SK-N-MC (cell line): ENCODE data around the gene PHF23.

ENCODE experiments used
- DNase-seq: peaks from one replicate; pipeline ENCODE4 v3.0.0-alpha.2; 2011; ENCODE audit warnings: low read depth, low spot score
- H3K27ac ChIP-seq: fragments of 200-600 bp; sonication (generic); 2 replicates; pipeline ENCODE4 v1.5.1; 2016; ENCODE audit warnings: mixed run types
- H3K36me3 ChIP-seq: fragments of 200-600 bp; sonication (generic); 2 replicates; pipeline ENCODE4 v1.6.1; 2017; ENCODE audit warnings: antibody characterized with exemption, low read length, mixed read lengths; ENCODE audit not compliant: insufficient read depth
- H3K4me3 ChIP-seq: fragments of 200-600 bp; sonication (generic); 2 replicates; pipeline ENCODE4 v1.5.1; 2016
- H3K9ac ChIP-seq: fragments of 200-600 bp; sonication (generic); 2 replicates; pipeline ENCODE4 v1.8.0; 2017; ENCODE audit warnings: mixed run types, mixed read lengths; ENCODE audit not compliant: insufficient read length
- H3K9me3 ChIP-seq: fragments of 200-600 bp; sonication (generic); 2 replicates; pipeline ENCODE4 v1.6.1; 2017; ENCODE audit warnings: low read depth, mild to moderate bottlenecking, antibody characterized with exemption, low read length, moderate library complexity, mixed read lengths
- EZH2 ChIP-seq: fragments of 200-600 bp; sonication (generic); IDR thresholded peaks from one replicate; pipeline ENCODE4 v1.6.1; 2017; ENCODE audit warnings: antibody characterized with exemption
- FOXP2 ChIP-seq: optimal IDR thresholded peaks from 2 replicates; pipeline ENCODE3; 2011; ENCODE audit warnings: mild to moderate bottlenecking, moderate library complexity; ENCODE audit not compliant: insufficient read depth; ENCODE audit errors: extremely low read length, control extremely low read depth
- POLR2AphosphoS5 ChIP-seq: IDR thresholded peaks from 2 replicates; pipeline ENCODE4 v1.6.1; 2012; ENCODE audit warnings: mild to moderate bottlenecking, low read depth, low read length, borderline replicate concordance

Gene PHF23

GRCh38 chr17:7221278-7222092, 17.8 kb downstream of the PHF23 start:
- no peak for DNase-seq
- peak overlapping the region; percentile 90 for H3K4me3 ChIP-seq
- TF ChIP-seq EZH2 (no peak), POLR2AphosphoS5 (0 out of 2 replicates have a peak, but pooled peaks have one; percentile 7)
- H3K9me3 ChIP-seq, result no peaks in the 10 kb centered on the region
- no peak overlapping the region for H3K9ac ChIP-seq
- H3K27ac ChIP-seq, result peak overlapping the region; percentile 42; the same call in 1 of the 2 replicates
- H3K36me3 ChIP-seq, result peaks cover 54% of the 10 kb centered on the region

- DNase-seq, result no peak
- no peak for TF ChIP-seq EZH2
- no peak for TF ChIP-seq FOXP2
- no peak; the same call in 1 of the 2 replicates for TF ChIP-seq POLR2AphosphoS5
- peak overlapping the region; percentile 98 for H3K27ac ChIP-seq
- H3K9me3 ChIP-seq, result no peaks in the 10 kb centered on the region
- peak overlapping the region; percentile 90 for H3K4me3 ChIP-seq
- H3K9ac ChIP-seq, result peak overlapping the region; percentile 82
- peaks cover 47% of the 10 kb centered on the region for H3K36me3 ChIP-seq
These were observed 18.5 kb downstream of the PHF23 start for GRCh38 chr17:7220593-7221277.

GRCh38 chr17:7219812-7220592, 19.3 kb downstream of the PHF23 start, which contains the start of the genes ACADVL and DLG4:
Gene ACADVL (plus strand): TSS chr17:7219938. CDS start chr17:7219985, 47 bp downstream.
Gene DLG4 (minus strand): TSS chr17:7219836.
- TF ChIP-seq POLR2AphosphoS5 (0 out of 2 replicates have a peak, but pooled peaks have one; percentile 28), FOXP2 (no peak), EZH2 (no peak)
- H3K9ac ChIP-seq, result peak within 1 kb of the TSS; percentile 82

GRCh38 chr17:7219229-7219811, 19.9 kb downstream of the PHF23 start:
- H3K36me3 ChIP-seq, result peaks cover 32% of the 10 kb centered on the region
- no peak for TF ChIP-seq EZH2
- peak; percentile 12; the same call in 1 of the 2 replicates for TF ChIP-seq POLR2AphosphoS5
- peak overlapping the region; percentile 98 for H3K27ac ChIP-seq
- no peaks in the 10 kb centered on the region for H3K9me3 ChIP-seq
- H3K4me3 ChIP-seq, result peak overlapping the region; percentile 90
- peak overlapping the region; percentile 82 for H3K9ac ChIP-seq
- DNase-seq, result no peak

More at GRCh38 chr17:7219812-7220592, 19.3 kb downstream of the PHF23 start, which contains the start of the genes ACADVL and DLG4:
- Histone ChIP-seq H3K27ac (peak within 1 kb of the TSS; percentile 98), H3K36me3 (peaks cover 39% of the 10 kb centered on the region), H3K4me3 (peak within 1 kb of the TSS; percentile 90), H3K9me3 (no peaks in the 10 kb centered on the region)
- DNase-seq, result no peak

- no peak for TF ChIP-seq FOXP2
- no peak for TF ChIP-seq EZH2
- 0 out of 2 replicates have a peak, but pooled peaks have one; percentile 32 for TF ChIP-seq POLR2AphosphoS5
- Histone ChIP-seq H3K9me3 (no peaks in the 10 kb centered on the region), H3K36me3 (peaks cover 27% of the 10 kb centered on the region), H3K9ac (peak overlapping the region; percentile 82), H3K27ac (peak overlapping the region; percentile 98), H3K4me3 (peak overlapping the region; percentile 90)
- DNase-seq, result no peak
These were observed 20.5 kb downstream of the PHF23 start for GRCh38 chr17:7218758-7219157.

GRCh38 chr17:7218166-7218565, 21.1 kb downstream of the PHF23 start:
- Histone ChIP-seq H3K9me3 (no peaks in the 10 kb centered on the region), H3K36me3 (peaks cover 21% of the 10 kb centered on the region; the same call in 1 of the 2 replicates), H3K27ac (peak overlapping the region; percentile 98), H3K4me3 (peak overlapping the region; percentile 72), H3K9ac (peak overlapping the region; percentile 39)
- TF ChIP-seq POLR2AphosphoS5 (no peak), FOXP2 (no peak), EZH2 (no peak)
- no peak for DNase-seq

GRCh38 chr17:7217113-7217987, 21.9 kb downstream of the PHF23 start:
- DNase-seq, result no peak

More at GRCh38 chr17:7217113-7217987, 21.9 kb downstream of the PHF23 start:
- peaks cover 14% of the 10 kb centered on the region; the same call in 1 of the 2 replicates for H3K36me3 ChIP-seq
- H3K9me3 ChIP-seq, result no peaks in the 10 kb centered on the region
- TF ChIP-seq POLR2AphosphoS5 (no peak), EZH2 (no peak), FOXP2 (no peak)
- H3K9ac ChIP-seq, result peak overlapping the region; percentile 77
- H3K4me3 ChIP-seq, result peak overlapping the region; percentile 89
- H3K27ac ChIP-seq, result peak overlapping the region; percentile 98
